Stimulated activated naive CD8-positive, alpha-beta T cell treated with anti-CD3 and anti-CD28 coated beads, Interleukin-15, Interleukin-2, amounts not matched to agents 100 ng/mL and 50 ng/mL, for 24 hours (primary cell): Measurements from ENCODE around the gene FKBP5.
"Not testable (repeated sequence)": the region's sequence is repeated elsewhere in the genome, so short reads cannot be mapped to it uniquely, and the experiment has no call there.

Source experiments
- H3K27ac Mint-ChIP-seq: one replicate; pipeline ENCODE4 v1.8.0; 2021; ENCODE audit warnings: mild to moderate bottlenecking, mixed read lengths
- H3K27me3 Mint-ChIP-seq: one replicate; pipeline ENCODE4 v1.8.0; 2021; ENCODE audit warnings: mixed read lengths
- H3K36me3 Mint-ChIP-seq: one replicate; pipeline ENCODE4 v1.8.0; 2021; ENCODE audit warnings: low read depth, mixed read lengths
- H3K4me1 Mint-ChIP-seq: one replicate; pipeline ENCODE4 v1.8.0; 2021; ENCODE audit warnings: low read depth, mixed read lengths
- H3K4me3 Mint-ChIP-seq: one replicate; pipeline ENCODE4 v1.8.0; 2021; ENCODE audit warnings: mild to moderate bottlenecking, mixed read lengths
- H3K9me3 Mint-ChIP-seq: one replicate; pipeline ENCODE4 v1.8.0; 2021; ENCODE audit warnings: mixed read lengths

FKBP5 gene

DNA sequence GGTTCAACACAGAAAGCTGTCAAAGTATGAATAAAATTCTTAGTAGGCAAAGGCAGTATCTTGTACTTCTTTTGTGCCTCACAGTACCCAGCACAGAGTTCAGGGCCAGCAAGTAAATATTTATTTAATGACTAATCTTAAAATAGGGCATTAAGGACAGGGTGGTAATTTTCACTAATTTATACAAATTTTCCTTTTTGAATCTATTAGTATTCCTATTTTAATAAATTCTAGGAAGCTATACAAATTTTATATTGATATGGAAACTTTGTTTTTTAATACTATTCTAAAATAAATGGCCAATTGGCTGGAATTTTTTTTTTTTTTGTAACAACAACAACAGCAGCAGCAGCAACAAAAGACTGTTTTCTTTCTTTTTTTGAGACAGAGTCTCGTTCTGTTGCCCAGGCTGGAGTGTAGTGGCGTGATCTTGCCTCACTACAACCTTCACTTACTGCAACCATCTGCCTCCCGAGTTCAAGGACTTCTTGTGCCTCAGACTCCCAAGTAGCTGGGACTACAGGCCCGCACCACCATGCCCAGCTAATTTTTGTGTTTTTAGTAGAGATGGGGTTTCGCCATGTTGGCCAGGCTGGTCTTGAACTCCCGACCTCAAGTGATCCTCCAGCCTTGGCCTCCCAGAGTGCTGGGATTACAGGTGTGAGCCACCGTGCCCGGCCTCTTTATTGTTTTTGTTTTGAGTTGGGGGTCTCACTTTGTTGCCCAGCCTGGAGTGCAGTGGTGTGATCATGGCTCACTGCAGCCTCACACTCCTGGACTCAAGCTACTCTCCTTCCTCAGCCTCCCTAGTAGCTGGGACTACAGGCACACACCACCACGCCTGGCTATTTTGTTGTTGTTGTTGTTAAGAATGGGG lies 85.2 kb downstream of the FKBP5 start:
- no peak overlapping the region for H3K27ac Mint-ChIP-seq
- peaks cover 34% of the 10 kb centered on the region for H3K36me3 Mint-ChIP-seq
- H3K4me1 Mint-ChIP-seq = peaks cover 66% of the 10 kb centered on the region
- no peaks in the 10 kb centered on the region for H3K27me3 Mint-ChIP-seq
- no peak overlapping the region for H3K4me3 Mint-ChIP-seq
- H3K9me3 Mint-ChIP-seq = no peaks in the 10 kb centered on the region

GRCh38 chr6:35602133-35602946 lies 86.4 kb downstream of the FKBP5 start:
- Mint-ChIP-seq H3K27ac (peak overlapping the region; percentile 31), H3K9me3 (no peaks in the 10 kb centered on the region), H3K36me3 (peaks cover 24% of the 10 kb centered on the region), H3K4me1 (peaks cover 73% of the 10 kb centered on the region), H3K27me3 (no peaks in the 10 kb centered on the region), H3K4me3 (peak overlapping the region; percentile 58)

DNA sequence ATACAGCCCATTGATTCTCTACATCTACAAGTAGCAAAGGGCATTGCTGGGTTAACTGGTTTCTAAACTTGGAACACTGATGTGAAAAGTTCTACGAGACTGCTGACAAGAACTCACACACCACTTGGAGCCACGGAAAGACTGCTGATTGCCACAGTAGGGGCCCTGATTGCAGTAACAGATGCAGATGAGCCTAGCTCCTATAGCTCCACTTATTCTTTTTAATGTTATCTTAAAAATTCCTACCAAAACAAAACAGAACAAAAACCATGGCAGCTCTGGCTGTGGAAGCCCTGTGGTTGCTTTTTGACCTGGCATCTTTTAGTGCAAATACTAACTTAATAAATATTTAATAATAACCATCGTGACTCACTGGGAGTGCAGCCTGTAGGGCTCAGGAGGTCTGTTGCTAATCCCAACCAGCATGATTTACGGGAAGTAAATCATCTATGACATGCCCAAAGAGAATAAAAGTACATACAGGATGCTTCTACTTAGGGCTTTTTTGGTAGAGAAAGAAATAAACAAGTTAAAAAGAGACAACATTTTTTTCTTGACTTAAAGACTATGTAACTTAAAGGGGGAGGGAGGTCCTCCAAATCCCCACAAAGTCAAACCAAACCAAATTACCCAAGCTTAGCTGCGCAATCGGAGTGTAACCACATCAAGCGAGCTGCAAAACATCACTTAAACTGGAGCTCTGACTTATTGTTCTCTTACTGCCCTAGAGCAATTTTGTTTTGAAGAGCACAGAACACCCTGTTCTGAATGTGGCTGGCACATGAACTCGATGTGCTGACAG lies 87.2 kb downstream of the FKBP5 start:
- peak overlapping the region; percentile 70 for H3K4me3 Mint-ChIP-seq
- no peaks in the 10 kb centered on the region for H3K9me3 Mint-ChIP-seq
- H3K27ac Mint-ChIP-seq = peak overlapping the region; percentile 49
- H3K4me1 Mint-ChIP-seq = peaks cover 78% of the 10 kb centered on the region
- H3K36me3 Mint-ChIP-seq = peaks cover 31% of the 10 kb centered on the region
- H3K27me3 Mint-ChIP-seq = no peaks in the 10 kb centered on the region

DNA sequence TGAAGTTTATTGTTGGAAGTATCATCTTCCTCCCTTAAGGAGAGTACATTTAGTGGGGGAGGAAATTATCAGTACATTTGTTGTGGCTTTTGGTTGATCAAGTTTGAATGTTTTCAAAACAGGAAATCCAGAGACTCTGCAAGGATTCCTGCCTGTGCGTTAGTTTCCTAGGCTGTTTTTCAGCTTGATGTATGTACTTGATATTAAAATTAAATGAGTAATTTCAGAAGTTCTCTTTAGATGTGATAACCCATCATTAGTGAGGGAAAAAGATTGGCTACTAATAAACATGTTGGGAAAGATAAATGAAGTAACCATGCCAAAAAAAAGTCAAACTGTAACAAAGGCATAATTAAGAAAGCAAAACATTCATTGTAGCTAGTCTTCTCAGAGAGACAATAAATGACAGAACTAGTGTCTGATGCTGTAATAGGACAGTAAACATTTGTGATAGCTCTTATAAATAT lies 88.0 kb downstream of the FKBP5 start:
- H3K4me3 Mint-ChIP-seq = peak overlapping the region; percentile 70
- H3K36me3 Mint-ChIP-seq = peaks cover 34% of the 10 kb centered on the region
- peaks cover 77% of the 10 kb centered on the region for H3K4me1 Mint-ChIP-seq
- H3K9me3 Mint-ChIP-seq = no peaks in the 10 kb centered on the region
- no peaks in the 10 kb centered on the region for H3K27me3 Mint-ChIP-seq
- H3K27ac Mint-ChIP-seq = peak overlapping the region; percentile 49

- H3K27me3 Mint-ChIP-seq = no peaks in the 10 kb centered on the region
- H3K9me3 Mint-ChIP-seq = no peaks in the 10 kb centered on the region
- H3K4me1 Mint-ChIP-seq = peaks cover 81% of the 10 kb centered on the region
- peak overlapping the region; percentile 8 for H3K4me3 Mint-ChIP-seq
- peak overlapping the region; percentile 49 for H3K27ac Mint-ChIP-seq
- peaks cover 33% of the 10 kb centered on the region for H3K36me3 Mint-ChIP-seq
Measured at GRCh38 chr6:35599761-35600658, 88.7 kb downstream of the FKBP5 start.

DNA sequence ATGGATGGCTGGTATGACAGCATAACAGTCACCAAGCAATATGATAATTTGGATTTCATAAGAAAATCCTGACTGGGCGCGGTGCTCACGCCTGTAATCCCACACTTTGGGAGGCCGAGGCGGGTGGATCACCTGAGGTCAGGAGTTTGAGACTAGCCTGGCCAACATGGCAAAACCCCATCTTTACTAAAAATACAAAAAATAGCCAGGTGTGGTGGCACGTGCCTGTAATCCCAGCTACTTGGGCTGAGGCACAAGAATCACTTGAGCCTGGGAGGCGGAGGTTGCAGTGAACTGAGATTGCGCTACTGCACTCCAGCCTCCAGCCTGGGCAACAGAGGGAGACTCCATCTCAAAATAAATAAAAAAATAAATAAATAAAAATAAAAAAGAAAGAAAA lies 90.1 kb downstream of the FKBP5 start:
- Mint-ChIP-seq H3K36me3 (peaks cover 38% of the 10 kb centered on the region), H3K4me1 (peaks cover 84% of the 10 kb centered on the region)
- H3K27me3 Mint-ChIP-seq, H3K9me3 Mint-ChIP-seq, H3K27ac Mint-ChIP-seq, H3K4me3 Mint-ChIP-seq: not testable (repeated sequence)

DNA sequence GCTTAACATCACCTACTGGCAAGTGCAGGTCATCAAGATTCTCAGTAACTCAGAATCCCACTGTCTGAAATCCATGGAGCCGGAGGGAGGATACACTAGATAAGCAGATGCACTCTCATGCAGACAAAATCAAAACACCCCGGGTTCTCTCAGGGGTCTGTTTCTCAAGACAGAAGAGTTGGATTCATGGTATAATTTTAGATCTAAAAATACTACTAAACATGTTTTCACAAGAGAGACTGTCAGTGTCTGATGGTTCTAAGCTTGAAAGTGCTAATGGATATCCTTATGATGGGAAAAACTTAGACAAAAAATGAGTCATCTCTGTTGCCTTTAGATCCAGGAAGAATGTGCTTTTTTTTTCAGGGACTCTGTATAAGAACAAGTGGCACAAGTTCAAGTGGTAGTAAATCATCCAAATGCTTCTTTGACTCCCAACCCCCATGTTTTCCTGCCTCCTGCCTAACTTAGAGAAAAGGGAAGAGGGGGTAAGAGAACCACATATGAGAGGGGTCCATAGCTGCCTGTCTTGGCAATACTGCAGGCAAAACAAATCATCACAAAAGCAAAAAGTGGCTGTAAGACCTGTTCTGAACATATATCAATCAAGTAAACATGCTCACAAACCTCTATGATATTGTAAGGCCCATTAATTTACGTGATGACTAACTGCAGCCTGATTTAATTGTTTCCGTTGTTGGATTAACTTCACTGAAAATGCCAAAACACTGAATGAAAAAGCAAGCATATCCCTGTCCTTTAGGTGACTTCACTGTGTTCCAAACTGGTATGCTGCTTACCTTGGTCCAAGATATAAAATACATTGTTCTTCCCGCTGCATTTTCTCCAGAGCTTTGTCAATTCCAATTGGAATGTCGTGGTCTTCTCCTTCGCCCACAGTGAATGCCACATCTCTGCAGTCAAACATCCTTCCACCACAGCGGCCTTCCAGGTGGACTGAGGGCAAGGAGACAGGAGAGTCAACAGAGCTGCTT lies 92.0 kb downstream of the FKBP5 start:
- H3K27ac Mint-ChIP-seq = peak overlapping the region; percentile 63
- no peaks in the 10 kb centered on the region for H3K9me3 Mint-ChIP-seq
- H3K27me3 Mint-ChIP-seq = no peaks in the 10 kb centered on the region
- H3K36me3 Mint-ChIP-seq = peaks cover 54% of the 10 kb centered on the region
- no peak overlapping the region for H3K4me3 Mint-ChIP-seq
- peaks cover 84% of the 10 kb centered on the region for H3K4me1 Mint-ChIP-seq

- peaks cover 67% of the 10 kb centered on the region for H3K36me3 Mint-ChIP-seq
- H3K9me3 Mint-ChIP-seq = no peaks in the 10 kb centered on the region
- H3K27ac Mint-ChIP-seq = peak overlapping the region; percentile 68
- H3K4me3 Mint-ChIP-seq = no peak overlapping the region
- no peaks in the 10 kb centered on the region for H3K27me3 Mint-ChIP-seq
- peaks cover 83% of the 10 kb centered on the region for H3K4me1 Mint-ChIP-seq
Measured at GRCh38 chr6:35594503-35595186, 94.1 kb downstream of the FKBP5 start.

- H3K36me3 Mint-ChIP-seq = peaks cover 70% of the 10 kb centered on the region
- H3K9me3 Mint-ChIP-seq = no peaks in the 10 kb centered on the region
- H3K4me3 Mint-ChIP-seq = no peak overlapping the region
- H3K27me3 Mint-ChIP-seq = no peaks in the 10 kb centered on the region
- H3K4me1 Mint-ChIP-seq = peaks cover 82% of the 10 kb centered on the region
- no peak overlapping the region for H3K27ac Mint-ChIP-seq
Measured at GRCh38 chr6:35592178-35592577, 96.5 kb downstream of the FKBP5 start.

- no peak overlapping the region for H3K4me3 Mint-ChIP-seq
- H3K9me3 Mint-ChIP-seq = no peaks in the 10 kb centered on the region
- H3K4me1 Mint-ChIP-seq = peaks cover 84% of the 10 kb centered on the region
- no peaks in the 10 kb centered on the region for H3K27me3 Mint-ChIP-seq
- H3K27ac Mint-ChIP-seq = peak overlapping the region; percentile 70
- peaks cover 66% of the 10 kb centered on the region for H3K36me3 Mint-ChIP-seq
Measured at GRCh38 chr6:35590622-35591066, 98.1 kb downstream of the FKBP5 start.

GRCh38 chr6:35589904-35590303 lies 98.8 kb downstream of the FKBP5 start:
- peaks cover 65% of the 10 kb centered on the region for H3K36me3 Mint-ChIP-seq
- peaks cover 78% of the 10 kb centered on the region for H3K4me1 Mint-ChIP-seq
- H3K27me3 Mint-ChIP-seq = no peaks in the 10 kb centered on the region
- H3K9me3 Mint-ChIP-seq = no peaks in the 10 kb centered on the region
- H3K4me3 Mint-ChIP-seq = no peak overlapping the region
- H3K27ac Mint-ChIP-seq = peak overlapping the region; percentile 55

GRCh38 chr6:35589201-35589739 lies 99.4 kb downstream of the FKBP5 start:
- peaks cover 78% of the 10 kb centered on the region for H3K4me1 Mint-ChIP-seq

More at GRCh38 chr6:35589201-35589739, 99.4 kb downstream of the FKBP5 start:
- Mint-ChIP-seq H3K27ac (peak overlapping the region; percentile 55), H3K27me3 (no peaks in the 10 kb centered on the region), H3K36me3 (peaks cover 63% of the 10 kb centered on the region), H3K4me3 (no peak overlapping the region), H3K9me3 (no peaks in the 10 kb centered on the region)
